Activated CD4-positive, alpha-beta T cell treated with anti-CD3 and anti-CD28 coated beads, Interleukin-2, amount 50 U/mL, for 4 hours (primary cell): Measurements from ENCODE around the gene C13orf46.

Source experiments
- DNase-seq, 2 experiments: peaks; one replicate each; pipeline ENCODE4 v3.0.0-alpha.2; 2020

C13orf46 gene

DNA sequence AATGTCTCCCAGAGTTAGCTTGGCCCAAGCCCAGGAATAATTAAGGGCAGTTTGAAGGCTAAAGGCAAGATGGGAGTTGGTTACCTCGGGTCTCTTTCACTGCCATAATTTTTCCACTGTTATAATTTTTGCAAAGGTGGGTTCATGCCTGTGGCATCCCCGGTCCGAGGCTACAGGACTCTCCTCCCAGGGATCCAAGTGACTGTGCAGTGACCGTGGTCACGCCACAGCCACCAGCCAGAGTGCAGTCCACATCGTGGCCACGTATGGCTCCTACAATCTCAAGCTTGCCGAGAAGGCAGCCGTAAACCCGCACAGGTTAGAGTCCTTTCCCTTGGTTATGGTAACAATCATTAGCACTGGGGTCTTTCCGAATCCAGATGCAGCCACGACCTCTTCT lies 36.8 kb downstream of the C13orf46 start:
- DNase-seq, result no peak

- DNase-seq, result no peak
These were observed 37.5 kb downstream of the C13orf46 start for GRCh38 chr13:113936166-113936965.

DNA sequence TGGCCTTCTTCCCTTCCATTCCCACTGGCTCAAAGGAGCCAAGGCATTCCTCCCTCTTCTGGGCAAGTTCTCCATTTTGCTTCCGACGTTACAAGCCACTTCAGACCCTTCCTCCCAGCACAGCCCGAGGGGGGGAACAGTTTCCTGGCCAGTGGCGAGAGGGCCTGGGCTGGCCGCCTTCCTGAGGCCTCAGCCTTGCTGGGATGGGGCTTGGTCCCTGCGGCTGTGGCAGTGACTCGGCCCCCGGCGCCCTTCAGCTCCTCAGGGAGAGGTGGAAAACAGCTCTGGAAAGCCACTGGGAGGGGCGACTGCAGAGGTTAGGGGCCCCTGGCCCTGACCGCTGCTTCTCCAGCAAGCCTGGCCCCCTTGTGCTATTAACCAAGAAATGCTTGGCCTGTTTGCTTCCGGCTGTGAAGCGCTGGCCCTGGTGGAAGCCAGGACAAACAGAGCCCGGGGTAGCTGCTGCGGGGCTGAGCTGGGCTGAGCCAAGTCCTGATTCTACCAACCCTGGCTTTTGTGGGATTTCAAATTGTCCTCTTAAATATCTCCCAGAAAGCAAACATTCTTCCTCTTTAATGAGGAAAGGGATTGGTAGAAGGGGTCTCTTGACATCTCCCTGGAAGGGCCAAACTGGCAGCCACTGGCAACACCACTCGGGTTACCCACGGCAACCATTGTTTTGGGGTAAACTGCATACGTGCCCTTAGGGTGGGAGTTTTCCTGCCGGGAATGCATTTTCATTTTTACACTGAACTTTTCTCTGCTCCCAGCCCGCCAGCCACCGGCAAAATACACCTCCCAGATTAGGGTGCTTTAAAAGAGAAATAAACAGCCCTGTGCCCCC lies 38.7 kb downstream of the C13orf46 start:
- DNase-seq, result no peak

GRCh38 chr13:113934576-113934975 lies 39.3 kb downstream of the C13orf46 start:
- DNase-seq, result no peak

DNA sequence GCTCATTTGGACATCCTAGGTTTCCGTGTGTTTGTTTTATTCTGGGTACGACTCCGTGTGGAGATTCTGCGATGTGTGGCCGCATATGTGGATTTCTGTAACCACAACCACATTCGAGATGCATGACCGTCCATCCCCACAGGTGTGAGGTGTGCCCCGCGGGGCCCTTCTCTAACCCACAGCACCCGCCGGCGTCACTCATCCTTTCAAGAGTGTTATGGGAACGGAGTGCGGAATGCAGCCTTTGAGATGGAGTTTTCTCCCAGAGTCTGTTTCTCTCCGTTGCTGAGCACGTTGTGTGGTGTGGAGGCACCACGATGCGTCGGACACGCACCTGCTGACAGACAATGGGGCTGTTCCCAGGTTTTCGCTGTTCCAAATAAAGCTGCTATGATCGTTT lies 40.0 kb downstream of the C13orf46 start:
- DNase-seq, result no peak

DNA sequence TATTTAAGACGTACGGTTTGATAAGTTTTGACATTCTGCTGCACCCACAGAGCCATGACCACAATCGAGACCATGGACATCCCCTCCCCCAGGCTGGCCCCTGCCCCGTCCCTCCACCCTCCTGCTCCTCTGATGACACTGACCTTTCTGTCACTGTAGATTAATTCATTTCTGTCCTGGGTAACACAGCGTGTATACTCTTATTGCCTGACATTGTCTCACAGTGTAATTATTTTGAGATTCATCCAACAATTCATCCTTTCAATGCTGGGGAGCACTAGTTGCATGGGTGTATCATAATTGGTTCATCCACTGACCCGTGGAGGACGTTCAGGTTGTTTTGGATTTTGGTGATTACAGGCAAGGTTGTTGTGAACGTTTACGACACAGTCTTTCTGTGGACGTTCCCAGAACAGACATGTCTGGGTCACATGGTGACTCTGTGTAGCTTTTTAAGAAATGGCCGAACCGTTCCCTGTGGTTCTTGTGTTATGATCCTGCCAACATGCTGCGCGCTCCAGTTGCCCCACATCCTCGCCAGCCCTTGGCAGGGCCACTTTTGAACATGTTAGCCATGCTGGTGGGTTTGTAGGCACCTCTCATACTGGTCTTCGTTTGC lies 41.9 kb downstream of the C13orf46 start:
- DNase-seq, result no peak

DNA sequence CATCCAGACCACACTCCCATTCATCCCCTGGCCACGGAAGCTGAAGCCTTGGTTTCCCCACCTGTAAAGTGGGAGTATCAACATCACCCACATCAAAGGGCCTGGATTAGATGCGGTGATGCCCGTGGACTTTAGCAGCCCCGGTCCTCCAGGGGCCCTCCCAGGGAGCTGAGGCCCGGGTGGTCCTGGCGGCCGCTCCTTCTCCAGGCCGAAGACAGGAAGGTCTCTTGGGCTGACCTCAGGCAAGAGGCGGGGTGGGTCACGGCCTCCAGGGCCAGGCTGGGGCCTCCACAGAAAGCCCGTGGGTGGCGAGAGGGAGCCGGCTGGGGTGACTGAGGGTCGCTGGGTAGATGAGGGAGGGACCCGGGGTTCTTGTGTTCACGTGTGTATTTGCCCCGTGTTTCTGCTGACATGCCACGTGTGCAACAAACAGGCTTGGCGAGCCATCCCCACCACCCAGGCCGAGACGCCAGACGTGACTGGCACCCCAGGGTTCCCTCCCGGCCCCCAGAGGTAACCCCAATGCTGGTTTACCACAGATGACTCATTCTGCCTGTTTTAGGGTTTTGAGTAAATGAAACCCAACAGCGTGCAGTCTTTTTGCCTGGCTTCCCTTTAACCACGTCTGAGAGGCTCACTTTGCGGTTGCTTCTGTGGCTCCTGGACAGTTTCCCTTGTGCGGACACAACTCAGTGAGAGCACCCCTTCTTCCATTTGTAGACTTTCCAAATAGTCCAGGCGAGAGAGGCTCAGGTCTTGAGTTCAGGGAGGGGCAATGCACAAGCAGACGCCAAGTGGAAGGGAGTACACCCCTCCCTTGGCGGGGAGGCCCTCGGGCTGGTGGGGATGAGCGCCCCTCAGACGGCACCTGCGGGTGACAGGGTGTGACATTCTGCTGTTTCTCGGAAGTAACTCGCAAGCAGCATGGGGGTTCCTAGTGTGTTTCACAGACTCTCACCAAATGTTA lies 42.9 kb downstream of the C13orf46 start:
- DNase-seq, result peak; percentile 24 to 25

- DNase-seq, result no peak
These were observed 44.0 kb downstream of the C13orf46 start for GRCh38 chr13:113929628-113930615.

GRCh38 chr13:113928685-113929627 lies 44.9 kb downstream of the C13orf46 start:
- DNase-seq, result no peak

- DNase-seq, result no peak
These were observed 46.0 kb downstream of the C13orf46 start for GRCh38 chr13:113927661-113928581.

DNA sequence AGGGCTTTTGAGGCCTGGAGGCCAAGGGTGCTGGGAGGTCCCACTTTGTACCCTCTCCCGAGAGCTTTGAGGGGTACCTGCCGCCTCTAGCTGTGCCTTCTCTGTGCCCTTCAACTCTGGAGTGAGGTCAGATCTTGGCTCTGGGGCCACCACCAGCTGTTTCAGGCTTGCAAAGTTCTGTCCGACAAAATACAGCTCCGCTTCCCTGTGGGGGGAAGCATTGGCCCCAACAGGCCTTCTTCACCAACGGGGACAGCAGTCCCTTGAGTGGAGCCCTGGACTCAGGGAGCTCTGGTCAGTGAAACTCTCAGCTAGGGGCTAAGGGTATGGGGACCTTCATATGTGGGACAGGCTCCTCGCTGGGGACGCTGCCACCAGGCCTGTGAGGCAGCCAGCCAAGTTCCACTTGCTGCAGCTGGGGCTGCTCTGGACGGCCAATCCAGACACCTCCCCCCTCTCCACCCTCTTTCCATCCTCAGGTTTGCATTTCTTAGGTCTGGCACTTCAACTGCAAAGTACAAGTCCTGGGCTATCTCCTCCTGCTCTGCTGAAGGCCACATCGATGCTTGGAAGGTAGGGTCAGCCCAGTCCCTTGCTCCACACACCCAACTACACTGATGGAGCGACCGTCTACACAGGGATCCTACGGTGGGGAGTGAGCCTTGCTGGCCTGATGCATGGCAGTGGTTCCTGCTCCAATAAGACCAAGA lies 46.8 kb downstream of the C13orf46 start:
- no peak for DNase-seq

GRCh38 chr13:113926301-113926761 lies 47.5 kb downstream of the C13orf46 start:
- DNase-seq, result no peak

- no peak for DNase-seq
These were observed 49.5 kb downstream of the C13orf46 start for GRCh38 chr13:113924184-113924901.

DNA sequence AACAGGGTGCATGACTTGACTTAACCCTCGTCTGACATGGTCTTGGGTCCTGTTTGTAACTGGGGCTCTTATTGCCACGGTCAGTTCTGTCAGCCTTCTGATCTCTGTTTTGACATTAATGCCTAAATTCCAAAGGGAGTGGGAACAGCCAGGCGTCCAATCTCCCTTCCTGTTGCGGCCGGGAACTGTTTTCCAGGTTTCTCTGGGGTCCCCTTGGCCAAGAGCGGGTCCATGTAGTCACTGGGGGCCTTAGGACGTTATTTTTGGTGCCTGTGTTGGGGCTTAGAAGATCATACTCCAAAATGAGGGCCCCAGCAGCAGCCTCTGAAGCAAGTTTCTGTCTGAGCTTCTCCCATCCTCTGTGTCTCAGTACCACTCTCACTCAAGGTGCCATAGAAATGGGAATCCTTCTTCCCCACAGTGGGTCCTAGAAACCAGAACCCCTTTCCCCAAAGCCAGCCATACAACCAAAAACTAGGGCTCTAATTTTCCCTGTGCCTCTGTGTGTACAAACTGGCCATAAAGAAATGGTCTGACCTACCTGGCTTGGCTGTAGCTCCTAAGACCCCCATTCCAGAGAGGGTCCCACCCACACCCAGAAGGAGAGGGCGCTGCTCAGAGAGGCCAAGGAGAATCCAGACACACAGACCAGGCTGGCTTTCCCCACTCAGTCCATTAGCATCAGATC lies 50.4 kb downstream of the C13orf46 start:
- DNase-seq, result no peak

- no peak for DNase-seq
These were observed 51.3 kb downstream of the C13orf46 start for GRCh38 chr13:113922412-113923118.

DNA sequence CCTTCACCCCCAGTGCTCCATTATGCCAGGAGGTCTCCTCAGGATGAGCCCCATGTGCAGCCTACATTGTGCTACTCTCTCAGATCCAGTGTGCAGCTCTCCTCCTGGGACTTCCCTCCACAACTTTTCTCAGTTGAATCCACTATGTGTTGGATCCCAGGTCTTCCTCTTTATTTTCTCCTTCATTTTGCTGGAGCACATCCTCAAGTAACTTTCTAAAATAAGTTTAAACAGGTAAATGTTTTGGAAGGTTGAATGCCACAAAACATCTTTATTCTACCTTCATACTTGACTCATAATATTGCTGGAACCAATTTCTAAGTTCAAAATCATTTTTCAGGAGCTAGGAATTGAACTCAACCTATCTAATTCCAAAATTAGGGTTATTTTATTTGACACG lies 52.1 kb downstream of the C13orf46 start:
- DNase-seq, result no peak
